Left cardiac atrium (tissue), 4 donors: ENCODE measurements around the gene GLUD1. TPM values are rescaled to one million over a fixed set of nuclear protein-coding genes. Genes with fewer than 3 reads are reported as not detected.
"Not testable (repeated sequence)": the region's sequence is repeated elsewhere in the genome, so short reads cannot be mapped to it uniquely, and the experiment has no call there.

Source experiments
- ATAC-seq, 2 donors: fragments of 200-7000 bp; cut with Tn5 transposase; one replicate each; pipeline ENCODE4 v1.9.1; 2020; ENCODE audit warnings: mild to moderate bottlenecking in 2 of 2, moderate library complexity in 2 of 2
- DNase-seq: peaks from one replicate; pipeline ENCODE4 v3.0.0-alpha.2; 2020
- intact Hi-C, 2 donors: fragments of 100-400 bp; cut with DNase I; formaldehyde crosslinking; loops; one replicate each; pipeline versions ENCODE4 v1.14.1 to v1.15.1; 2022 to 2023
- total RNA-seq, 2 donors: library from RNA; stranded (reverse); fragmentation: NEBNext Ultra II Directional; extraction: Animal tissue kit (Norgen Biotek cat#: 25700); gene quantifications; one replicate each; pipeline ENCODE4 v1.2.1, GENCODE V29; 2021
- donor health status: DM: no; HTN: yes; CAD: no.
- donor health status: DM: no; HTN: yes; CAD: no; lungs with severe emphysema.
- donor health status: DM: yes; HTN: yes; CAD: no.
- donor health status: Dilated cardiomyopathy.

Gene GLUD1
- total RNA-seq, 2 donors from 2014 or later, result 81.7 to 91.4 TPM

- intact Hi-C loops, result no loop called here
- no peak for ATAC-seq
- no peak for DNase-seq
Observed at GRCh38 chr10:87058171-87058570, 36.5 kb downstream of the GLUD1 start.

GRCh38 chr10:87054373-87055295 lies 40.0 kb downstream of the GLUD1 start:
- DNase-seq (no peak), ATAC-seq (peak; percentile 48 to 80)
- intact Hi-C loops, result no loop called here

- no peak for DNase-seq
- ATAC-seq, result no peak
- intact Hi-C loops, result no loop called here
Observed at GRCh38 chr10:87053577-87054181, 41.0 kb downstream of the GLUD1 start.

GRCh38 chr10:87053111-87053510 lies 41.5 kb downstream of the GLUD1 start:
- intact Hi-C loops, result no loop called here
- ATAC-seq, result peak; percentile 72 to 92
- peak; percentile 30 for DNase-seq

GRCh38 chr10:87045434-87045938 lies 49.2 kb downstream of the GLUD1 start:
- DNase-seq (no peak), ATAC-seq (no peak)
- intact Hi-C loops, result no loop called here

- intact Hi-C loops, DNase-seq, ATAC-seq: not testable (repeated sequence)
Observed at GRCh38 chr10:87043579-87043978, 51.1 kb downstream of the GLUD1 start.

GRCh38 chr10:87038786-87039185 lies 55.9 kb downstream of the GLUD1 start:
- intact Hi-C loops, result no loop called here
- DNase-seq, result no peak
- ATAC-seq, result no peak

GRCh38 chr10:87038286-87038717 lies 56.3 kb downstream of the GLUD1 start:
- ATAC-seq, result peak in 1 of 2 donors; percentile 21
- intact Hi-C loops, result no loop called here
- no peak for DNase-seq

- no peak for ATAC-seq
- no peak for DNase-seq
- intact Hi-C loops, result no loop called here
Observed at GRCh38 chr10:87036623-87037022, 58.0 kb downstream of the GLUD1 start.

- DNase-seq (no peak), ATAC-seq (no peak)
- intact Hi-C loops, result no loop called here
Observed at GRCh38 chr10:87030912-87031635, 63.6 kb downstream of the GLUD1 start.

- DNase-seq, ATAC-seq, intact Hi-C loops: not testable (repeated sequence)
Observed at GRCh38 chr10:87030419-87030818, 64.2 kb downstream of the GLUD1 start.

GRCh38 chr10:87026747-87027508 lies 67.7 kb downstream of the GLUD1 start:
- ATAC-seq, intact Hi-C loops, DNase-seq: not testable (repeated sequence)

GRCh38 chr10:87025285-87025958 lies 69.2 kb downstream of the GLUD1 start:
- intact Hi-C loops, DNase-seq: not testable (repeated sequence)
- ATAC-seq, result peak in 1 of 2 donors; percentile 52

- DNase-seq, intact Hi-C loops, ATAC-seq: not testable (repeated sequence)
Observed at GRCh38 chr10:87020056-87020455, 74.6 kb downstream of the GLUD1 start, which contains the start of gene FAM25A. FAM25A (plus strand) TSS chr10:87020294; CDS start chr10:87020325, 31 bp downstream.

- DNase-seq, result not testable (repeated sequence)
Observed at GRCh38 chr10:87019504-87019903, 75.1 kb downstream of the GLUD1 start.

GRCh38 chr10:87019066-87019465 lies 75.6 kb downstream of the GLUD1 start:
- ATAC-seq, DNase-seq, intact Hi-C loops: not testable (repeated sequence)

More at GRCh38 chr10:87019504-87019903, 75.1 kb downstream of the GLUD1 start:
- intact Hi-C loops, ATAC-seq: not testable (repeated sequence)

- DNase-seq, ATAC-seq, intact Hi-C loops: not testable (repeated sequence)
Observed at GRCh38 chr10:87018127-87018526, 76.5 kb downstream of the GLUD1 start.
